SK-N-SH (cell line): Measurements from ENCODE around the gene LTBP2. TPM values are rescaled to one million over a fixed set of nuclear protein-coding genes. Genes with fewer than 3 reads are reported as not detected.

Source experiments
- CTCF ChIA-PET: fragments of 300-600, 350-600 bp; formaldehyde crosslinking; extraction: SDS; loops from one replicate; lab custom pipeline; 2021; lab: Yijun Ruan, JAX
- POLR2A ChIA-PET: fragments of 350-600 bp; sonication (Branson Sonifier 250); formaldehyde crosslinking; extraction: SDS; loops from one replicate; lab custom pipeline; 2020; ENCODE audit warnings: antibody characterized with exemption, inconsistent platforms; lab: Yijun Ruan, JAX
- DNase-seq: peaks from one replicate; pipeline ENCODE4 v3.0.0; 2012
- H2AFZ ChIP-seq: fragments of 200-600 bp; sonication (generic); 2 replicates; pipeline ENCODE4 v1.8.1; 2016; ENCODE audit warnings: antibody characterized with exemption, mild to moderate bottlenecking, low read depth
- H3F3A ChIP-seq: fragments of 200-600 bp; sonication (generic); replicated peaks from 2 replicates; pipeline ENCODE3; 2016; ENCODE audit warnings: antibody characterized with exemption, mild to moderate bottlenecking; ENCODE audit not compliant: insufficient read depth
- H3K27ac ChIP-seq, 2 experiments: fragments of 200-500 bp in 1 of 2; fragments of 200-600 bp in 1 of 2; sonication (Bioruptor generic) in 1 of 2; sonication (generic), shearing (Covaris generic) in 1 of 2; 2 replicates each; pipeline versions ENCODE4 v1.5.1 to v1.6.1; 2014 to 2016; ENCODE audit warnings: low read depth in 2 of 2, inconsistent platforms in 1 of 2, low read length in 1 of 2, mild to moderate bottlenecking in 1 of 2, mixed read lengths in 1 of 2
- H3K27me3 ChIP-seq: fragments of 200-600 bp; sonication (generic), shearing (Covaris generic); 2 replicates; pipeline ENCODE4 v1.6.1; 2016; ENCODE audit warnings: mixed run types; ENCODE audit not compliant: insufficient read depth
- H3K36me3 ChIP-seq, 2 experiments: fragments of 200-500 bp in 1 of 2; fragments of 200-600 bp in 1 of 2; sonication (Bioruptor generic) in 1 of 2; sonication (generic) in 1 of 2; replicated peaks in 1 of 2; 2 replicates each; pipeline versions ENCODE3 to v1.5.1; 2014 to 2016; ENCODE audit warnings: low read length in 1 of 2, mild to moderate bottlenecking in 1 of 2; ENCODE audit not compliant: insufficient read depth in 2 of 2, control insufficient read depth in 1 of 2
- H3K4me1 ChIP-seq, 2 experiments: fragments of 200-500 bp in 1 of 2; fragments of 200-600 bp in 1 of 2; sonication (Bioruptor generic) in 1 of 2; sonication (generic), shearing (Covaris generic) in 1 of 2; 2 replicates each; pipeline versions ENCODE4 v1.5.1 to v1.6.1; 2014 to 2016; ENCODE audit warnings: low read depth in 1 of 2, low read length in 1 of 2, mixed run types in 1 of 2; ENCODE audit not compliant: insufficient read depth in 2 of 2, control insufficient read depth in 1 of 2
- H3K4me2 ChIP-seq: fragments of 200-600 bp; sonication (generic), shearing (Covaris generic); 2 replicates; pipeline ENCODE4 v1.6.1; 2017; ENCODE audit warnings: mixed run types
- H3K4me3 ChIP-seq, 2 experiments: fragments of 200-500 bp in 1 of 2; fragments of 200-600 bp in 1 of 2; sonication (Bioruptor generic) in 1 of 2; sonication (generic), shearing (Covaris generic) in 1 of 2; 2 replicates each; pipeline versions ENCODE4 v1.5.1 to v1.8.1; 2014 to 2016; ENCODE audit warnings: low read depth in 2 of 2, inconsistent platforms in 1 of 2, low read length in 1 of 2, mild to moderate bottlenecking in 1 of 2, mixed read lengths in 1 of 2, moderate library complexity in 1 of 2
- H3K79me2 ChIP-seq: fragments of 200-600 bp; sonication (generic); 2 replicates; pipeline ENCODE4 v1.8.1; 2017; ENCODE audit warnings: mild to moderate bottlenecking; ENCODE audit not compliant: insufficient read depth
- H3K9ac ChIP-seq: fragments of 200-600 bp; sonication (generic); 2 replicates; pipeline ENCODE4 v1.6.1; 2017; ENCODE audit warnings: mixed run types
- H3K9me2 ChIP-seq: fragments of 200-600 bp; sonication (generic); 2 replicates; pipeline ENCODE4 v1.6.1; 2017; ENCODE audit warnings: mixed run types
- H3K9me3 ChIP-seq: fragments of 200-600 bp; sonication (generic); 2 replicates; pipeline ENCODE4 v1.6.1; 2017; ENCODE audit warnings: mixed run types, mild to moderate bottlenecking, moderate library complexity
- H4K20me1 ChIP-seq: fragments of 200-600 bp; sonication (generic); 2 replicates; pipeline ENCODE4 v1.6.1; 2017; ENCODE audit warnings: mild to moderate bottlenecking, mixed run types; ENCODE audit not compliant: insufficient read depth
- CHD2 ChIP-seq: fragments of 150-350 bp; IDR thresholded peaks from 2 replicates; pipeline ENCODE4 v1.6.1; 2018; ENCODE audit warnings: low read length; ENCODE audit not compliant: partially characterized antibody
- ELF1 ChIP-seq: IDR thresholded peaks from 2 replicates; pipeline ENCODE4 v1.4.0; 2012
- FOXJ3 ChIP-seq: sonication (generic); formaldehyde crosslinking; IDR thresholded peaks from 2 replicates; pipeline ENCODE4 v1.5.1; 2020; ENCODE audit warnings: mild to moderate bottlenecking, missing genetic modification reagents
- FOXM1 ChIP-seq: IDR thresholded peaks from 2 replicates; pipeline ENCODE4 v1.4.0; 2012; ENCODE audit warnings: low read depth, mild to moderate bottlenecking
- GATA2 ChIP-seq: sonication (generic); formaldehyde crosslinking; IDR thresholded peaks from 2 replicates; pipeline ENCODE4 v1.5.0; 2020; ENCODE audit warnings: mild to moderate bottlenecking, missing genetic modification reagents
- MEF2A ChIP-seq: IDR thresholded peaks from 2 replicates; pipeline ENCODE4 v1.4.0; 2012; ENCODE audit warnings: low read depth, borderline replicate concordance
- MXI1 ChIP-seq: IDR thresholded peaks from 2 replicates; pipeline ENCODE4 v1.6.1; 2012; ENCODE audit warnings: mild to moderate bottlenecking, low read depth, low read length, improper control_type of control experiment
- RAD21 ChIP-seq: IDR thresholded peaks from 2 replicates; pipeline ENCODE4 v1.6.1; 2012; ENCODE audit warnings: mild to moderate bottlenecking, low read length
- SIN3A ChIP-seq: IDR thresholded peaks from 2 replicates; pipeline ENCODE4 v1.6.1; 2012; ENCODE audit warnings: low read depth, mild to moderate bottlenecking, low read length, moderate library complexity, borderline replicate concordance
- TEAD4 ChIP-seq: IDR thresholded peaks from 2 replicates; pipeline ENCODE4 v1.4.0; 2012; ENCODE audit warnings: mild to moderate bottlenecking, borderline replicate concordance; ENCODE audit not compliant: insufficient read depth
- YY1 ChIP-seq: IDR thresholded peaks from 2 replicates; pipeline ENCODE4 v1.4.0; 2012; ENCODE audit warnings: low read depth, mild to moderate bottlenecking
- WGBS: methylation state at CpG from one replicate; pipeline ENCODE4 v1.1.6; 2017; ENCODE audit warnings: low lambda C conversion rate; 5-methylcytosine and 5-hydroxymethylcytosine counted together
- polyA plus RNA-seq, 3 experiments: library from polyadenylated mRNA; depleted of rRNA; stranded (reverse); fragments of >200 nt; gene quantifications; 2 replicates each; pipeline ENCODE4 v1.2.3, GENCODE V29; 2012
- TF ChIP-seq, protein P1 (sequence below): fragments of 200-600 bp; sonication (generic); IDR thresholded peaks from 2 replicates; pipeline ENCODE4 v1.6.1; 2017; ENCODE audit warnings: antibody characterized with exemption, mild to moderate bottlenecking, moderate library complexity
- TF ChIP-seq, protein P2 (sequence below): IDR thresholded peaks from 2 replicates; pipeline ENCODE4 v1.6.1; 2012; ENCODE audit warnings: mild to moderate bottlenecking, low read depth, low read length, moderate library complexity
- TF ChIP-seq, protein P3 (sequence below): fragments of 150-350 bp; IDR thresholded peaks from 2 replicates; pipeline ENCODE4 v1.6.1; 2017; ENCODE audit warnings: antibody characterized with exemption, low read length, low read depth, borderline replicate concordance

LTBP2 gene
- polyA plus RNA-seq, 1 of the 3 experiments (the other 2 are of a cell fraction) = 58.8 TPM

DNA sequence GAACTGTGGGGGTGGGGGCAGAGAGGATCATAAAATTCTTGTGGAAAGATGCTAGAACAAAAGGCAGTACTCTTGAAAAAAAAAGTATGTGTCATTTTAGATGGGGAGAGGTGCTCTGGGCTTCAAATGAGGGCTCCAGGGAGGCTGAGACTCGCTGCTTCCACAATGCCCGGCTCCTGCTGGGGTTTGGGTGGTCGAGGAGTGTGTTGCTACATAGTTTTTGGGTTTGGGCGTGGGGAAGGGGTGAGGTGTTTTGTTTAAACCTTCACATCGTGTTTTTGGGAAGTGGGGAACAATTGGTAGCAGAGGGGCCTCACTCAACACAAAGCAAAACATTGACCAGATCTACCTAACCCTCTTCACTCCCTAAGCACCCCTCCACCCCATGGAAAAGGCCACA lies 110.3 kb downstream of the LTBP2 start:
- 70% methylated on average over 5 of the region's 5 CpGs for WGBS
- ChIA-PET POLR2A (no interaction called here), CTCF (interaction anchor here (0.6 to 11.1 kb wide), 39 partner anchors 11 to 361 kb away, joined by 3 to 126 read pairs (median 6); partner anchors contain the start of genes LTBP2, VRTN and YLPM1)
- peaks cover 0 to 13% of the 10 kb centered on the region in 2 experiments; a peak in 1 of 4 replicates for H3K4me1 ChIP-seq
- no peak overlapping the region for H3K27ac ChIP-seq
- H3K79me2 ChIP-seq = no peaks in the 10 kb centered on the region
- no peak for DNase-seq
- H3K36me3 ChIP-seq = peaks cover 35 to 56% of the 10 kb centered on the region in 2 experiments
- no peaks in the 10 kb centered on the region for H3K9me3 ChIP-seq
- H3F3A ChIP-seq = peaks cover 39% of the 10 kb centered on the region
- no peak for TF ChIP-seq ELF1
- TF ChIP-seq, protein P1, sequence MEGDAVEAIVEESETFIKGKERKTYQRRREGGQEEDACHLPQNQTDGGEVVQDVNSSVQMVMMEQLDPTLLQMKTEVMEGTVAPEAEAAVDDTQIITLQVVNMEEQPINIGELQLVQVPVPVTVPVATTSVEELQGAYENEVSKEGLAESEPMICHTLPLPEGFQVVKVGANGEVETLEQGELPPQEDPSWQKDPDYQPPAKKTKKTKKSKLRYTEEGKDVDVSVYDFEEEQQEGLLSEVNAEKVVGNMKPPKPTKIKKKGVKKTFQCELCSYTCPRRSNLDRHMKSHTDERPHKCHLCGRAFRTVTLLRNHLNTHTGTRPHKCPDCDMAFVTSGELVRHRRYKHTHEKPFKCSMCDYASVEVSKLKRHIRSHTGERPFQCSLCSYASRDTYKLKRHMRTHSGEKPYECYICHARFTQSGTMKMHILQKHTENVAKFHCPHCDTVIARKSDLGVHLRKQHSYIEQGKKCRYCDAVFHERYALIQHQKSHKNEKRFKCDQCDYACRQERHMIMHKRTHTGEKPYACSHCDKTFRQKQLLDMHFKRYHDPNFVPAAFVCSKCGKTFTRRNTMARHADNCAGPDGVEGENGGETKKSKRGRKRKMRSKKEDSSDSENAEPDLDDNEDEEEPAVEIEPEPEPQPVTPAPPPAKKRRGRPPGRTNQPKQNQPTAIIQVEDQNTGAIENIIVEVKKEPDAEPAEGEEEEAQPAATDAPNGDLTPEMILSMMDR = no peak
- TF ChIP-seq, protein P2, sequence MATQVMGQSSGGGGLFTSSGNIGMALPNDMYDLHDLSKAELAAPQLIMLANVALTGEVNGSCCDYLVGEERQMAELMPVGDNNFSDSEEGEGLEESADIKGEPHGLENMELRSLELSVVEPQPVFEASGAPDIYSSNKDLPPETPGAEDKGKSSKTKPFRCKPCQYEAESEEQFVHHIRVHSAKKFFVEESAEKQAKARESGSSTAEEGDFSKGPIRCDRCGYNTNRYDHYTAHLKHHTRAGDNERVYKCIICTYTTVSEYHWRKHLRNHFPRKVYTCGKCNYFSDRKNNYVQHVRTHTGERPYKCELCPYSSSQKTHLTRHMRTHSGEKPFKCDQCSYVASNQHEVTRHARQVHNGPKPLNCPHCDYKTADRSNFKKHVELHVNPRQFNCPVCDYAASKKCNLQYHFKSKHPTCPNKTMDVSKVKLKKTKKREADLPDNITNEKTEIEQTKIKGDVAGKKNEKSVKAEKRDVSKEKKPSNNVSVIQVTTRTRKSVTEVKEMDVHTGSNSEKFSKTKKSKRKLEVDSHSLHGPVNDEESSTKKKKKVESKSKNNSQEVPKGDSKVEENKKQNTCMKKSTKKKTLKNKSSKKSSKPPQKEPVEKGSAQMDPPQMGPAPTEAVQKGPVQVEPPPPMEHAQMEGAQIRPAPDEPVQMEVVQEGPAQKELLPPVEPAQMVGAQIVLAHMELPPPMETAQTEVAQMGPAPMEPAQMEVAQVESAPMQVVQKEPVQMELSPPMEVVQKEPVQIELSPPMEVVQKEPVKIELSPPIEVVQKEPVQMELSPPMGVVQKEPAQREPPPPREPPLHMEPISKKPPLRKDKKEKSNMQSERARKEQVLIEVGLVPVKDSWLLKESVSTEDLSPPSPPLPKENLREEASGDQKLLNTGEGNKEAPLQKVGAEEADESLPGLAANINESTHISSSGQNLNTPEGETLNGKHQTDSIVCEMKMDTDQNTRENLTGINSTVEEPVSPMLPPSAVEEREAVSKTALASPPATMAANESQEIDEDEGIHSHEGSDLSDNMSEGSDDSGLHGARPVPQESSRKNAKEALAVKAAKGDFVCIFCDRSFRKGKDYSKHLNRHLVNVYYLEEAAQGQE = no peak
- TF ChIP-seq RAD21 = no peak
- TF ChIP-seq SIN3A = no peak
- no peak for TF ChIP-seq MXI1
- no peak for TF ChIP-seq FOXJ3 (CRISPR knock-in tag)
- no peak for TF ChIP-seq YY1
- TF ChIP-seq GATA2 (CRISPR knock-in tag) = no peak
- TF ChIP-seq, protein P3, sequence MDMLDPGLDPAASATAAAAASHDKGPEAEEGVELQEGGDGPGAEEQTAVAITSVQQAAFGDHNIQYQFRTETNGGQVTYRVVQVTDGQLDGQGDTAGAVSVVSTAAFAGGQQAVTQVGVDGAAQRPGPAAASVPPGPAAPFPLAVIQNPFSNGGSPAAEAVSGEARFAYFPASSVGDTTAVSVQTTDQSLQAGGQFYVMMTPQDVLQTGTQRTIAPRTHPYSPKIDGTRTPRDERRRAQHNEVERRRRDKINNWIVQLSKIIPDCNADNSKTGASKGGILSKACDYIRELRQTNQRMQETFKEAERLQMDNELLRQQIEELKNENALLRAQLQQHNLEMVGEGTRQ = no peak
- TF ChIP-seq TEAD4 = no peak
- no peak for TF ChIP-seq MEF2A
- TF ChIP-seq FOXM1 = no peak
- no peak for TF ChIP-seq CHD2
- no peak overlapping the region for H3K9ac ChIP-seq
- no peak overlapping the region for H2AFZ ChIP-seq
- H3K4me2 ChIP-seq = no peak overlapping the region
- no peak overlapping the region for H3K4me3 ChIP-seq
- H3K9me2 ChIP-seq = no peaks in the 10 kb centered on the region
- no peaks in the 10 kb centered on the region for H4K20me1 ChIP-seq
- H3K27me3 ChIP-seq = no peaks in the 10 kb centered on the region
